ENCODE data around the gene RNF182.

DNA sequence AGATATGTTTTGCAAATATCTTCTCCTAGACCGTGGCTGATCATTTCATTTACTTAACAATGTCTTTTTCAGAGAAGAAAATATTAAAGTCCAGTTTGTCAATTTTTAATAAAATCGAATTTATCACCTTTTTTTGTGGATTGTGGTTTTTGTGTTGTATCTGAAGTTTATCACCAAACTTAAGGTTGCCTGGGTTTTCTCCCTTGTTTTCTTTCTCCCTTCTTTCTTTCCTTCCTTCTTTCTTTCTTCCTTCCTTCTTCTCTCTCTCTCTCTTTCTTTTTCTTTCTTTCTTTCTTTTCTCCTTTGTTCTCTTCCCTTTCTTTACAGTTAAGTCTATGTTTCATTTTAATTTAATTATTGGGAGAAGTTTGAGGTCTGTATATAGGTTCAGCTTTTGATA lies 68.7 kb downstream of the RNF182 start:
- TF ChIP-seq, protein P1, sequence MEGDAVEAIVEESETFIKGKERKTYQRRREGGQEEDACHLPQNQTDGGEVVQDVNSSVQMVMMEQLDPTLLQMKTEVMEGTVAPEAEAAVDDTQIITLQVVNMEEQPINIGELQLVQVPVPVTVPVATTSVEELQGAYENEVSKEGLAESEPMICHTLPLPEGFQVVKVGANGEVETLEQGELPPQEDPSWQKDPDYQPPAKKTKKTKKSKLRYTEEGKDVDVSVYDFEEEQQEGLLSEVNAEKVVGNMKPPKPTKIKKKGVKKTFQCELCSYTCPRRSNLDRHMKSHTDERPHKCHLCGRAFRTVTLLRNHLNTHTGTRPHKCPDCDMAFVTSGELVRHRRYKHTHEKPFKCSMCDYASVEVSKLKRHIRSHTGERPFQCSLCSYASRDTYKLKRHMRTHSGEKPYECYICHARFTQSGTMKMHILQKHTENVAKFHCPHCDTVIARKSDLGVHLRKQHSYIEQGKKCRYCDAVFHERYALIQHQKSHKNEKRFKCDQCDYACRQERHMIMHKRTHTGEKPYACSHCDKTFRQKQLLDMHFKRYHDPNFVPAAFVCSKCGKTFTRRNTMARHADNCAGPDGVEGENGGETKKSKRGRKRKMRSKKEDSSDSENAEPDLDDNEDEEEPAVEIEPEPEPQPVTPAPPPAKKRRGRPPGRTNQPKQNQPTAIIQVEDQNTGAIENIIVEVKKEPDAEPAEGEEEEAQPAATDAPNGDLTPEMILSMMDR (IDR thresholded peaks at IDR 0.05; ENCODE audit: insufficient read depth, low read depth, low read length) = no peak
- no peak for TF ChIP-seq EZH2 (IDR thresholded peaks at IDR 0.05; ENCODE audit: insufficient read depth, low read length)
